WTC11 (cell line): Measurements from ENCODE around the gene SORT1. TPM values are rescaled to one million over a fixed set of nuclear protein-coding genes. Genes with fewer than 3 reads are reported as not detected.

Experiments used
- ATAC-seq: fragments of 200-7000 bp; cut with Tn5 transposase; 2 replicates; pipeline ENCODE4 v1.10.0; 2021; ENCODE audit warnings: mild to moderate bottlenecking, moderate library complexity
- CTCF ChIA-PET: fragments of 300-600 bp; sonication (Branson Sonifier 250); formaldehyde crosslinking; loops from one replicate; lab custom pipeline; 2021; ENCODE audit warnings: antibody characterized with exemption; lab: Charles Lee
- POLR2A ChIA-PET: fragments of 350-600 bp; sonication (Branson Sonifier 250); formaldehyde crosslinking; loops from one replicate; lab custom pipeline; 2021; ENCODE audit warnings: antibody characterized with exemption; lab: Charles Lee
- DNase-seq: peaks from one replicate; pipeline ENCODE4 v3.0.0; 2021; ENCODE audit warnings: low spot score
- H3K27ac Mint-ChIP-seq: 2 replicates; pipeline ENCODE4 v1.8.0; 2021; ENCODE audit warnings: mixed read lengths
- H3K27me3 Mint-ChIP-seq: 2 replicates; pipeline ENCODE4 v1.8.0; 2021; ENCODE audit warnings: low read depth, mild to moderate bottlenecking, moderate library complexity, mixed read lengths
- H3K36me3 Mint-ChIP-seq: 2 replicates; pipeline ENCODE4 v1.8.0; 2021; ENCODE audit warnings: mixed read lengths
- H3K4me1 Mint-ChIP-seq: 2 replicates; pipeline ENCODE4 v1.8.0; 2022; ENCODE audit warnings: mixed read lengths
- H3K4me3 Mint-ChIP-seq: 2 replicates; pipeline ENCODE4 v1.8.0; 2021; ENCODE audit warnings: mild to moderate bottlenecking, moderate library complexity, mixed read lengths
- H3K9me3 Mint-ChIP-seq: 2 replicates; pipeline ENCODE4 v1.8.0; 2021; ENCODE audit warnings: mixed read lengths
- ELF4 ChIP-seq: sonication (generic); formaldehyde crosslinking; IDR thresholded peaks from 2 replicates; pipeline ENCODE4 v1.8.1; 2022; ENCODE audit warnings: low read depth, mild to moderate bottlenecking, moderate library complexity, missing genetic modification reagents
- EMX1 ChIP-seq: fragments of 250-450 bp; sonication (Bioruptor Pico); IDR thresholded peaks from 2 replicates; pipeline ENCODE4 v1.8.0; 2021; ENCODE audit warnings: mild to moderate bottlenecking
- FOXJ3 ChIP-seq: sonication (generic); formaldehyde crosslinking; IDR thresholded peaks from 2 replicates; pipeline ENCODE4 v1.9.0; 2021; ENCODE audit warnings: missing genetic modification reagents, mild to moderate bottlenecking, borderline replicate concordance
- HMGA2 ChIP-seq: fragments of 250-450 bp; sonication (Bioruptor Pico); IDR thresholded peaks from 2 replicates; pipeline ENCODE4 v1.4.0; 2021; ENCODE audit warnings: mild to moderate bottlenecking, moderate library complexity
- MXD4 ChIP-seq: fragments of 250-450 bp; sonication (Bioruptor Pico); IDR thresholded peaks from 2 replicates; pipeline ENCODE4 v1.8.0; 2021; ENCODE audit warnings: mild to moderate bottlenecking, moderate library complexity, borderline replicate concordance
- NR2C2 ChIP-seq: sonication (generic); formaldehyde crosslinking; IDR thresholded peaks from 2 replicates; pipeline ENCODE4 v1.8.0; 2022; ENCODE audit warnings: mild to moderate bottlenecking, missing genetic modification reagents
- TEAD1 ChIP-seq: sonication (generic); formaldehyde crosslinking; IDR thresholded peaks from 2 replicates; pipeline ENCODE4 v1.8.0; 2022; ENCODE audit warnings: mild to moderate bottlenecking, missing genetic modification reagents
- TEAD4 ChIP-seq: sonication (generic); formaldehyde crosslinking; IDR thresholded peaks from 2 replicates; pipeline ENCODE4 v1.8.0; 2022; ENCODE audit warnings: mild to moderate bottlenecking, missing genetic modification reagents
- ZNF232 ChIP-seq: sonication (generic); formaldehyde crosslinking; IDR thresholded peaks from 2 replicates; pipeline ENCODE4 v1.8.0; 2022; ENCODE audit warnings: mild to moderate bottlenecking, missing genetic modification reagents
- ZNF396 ChIP-seq: fragments of 250-450 bp; sonication (Bioruptor Pico); IDR thresholded peaks from 2 replicates; pipeline ENCODE4 v1.8.0; 2021; ENCODE audit warnings: mild to moderate bottlenecking, moderate library complexity, borderline replicate concordance
- ZNF416 ChIP-seq: fragments of 250-450 bp; sonication (Bioruptor Pico); IDR thresholded peaks from 2 replicates; pipeline ENCODE4 v1.9.0; 2021; ENCODE audit warnings: mild to moderate bottlenecking, inconsistent platforms
- ZNF423 ChIP-seq: fragments of 250-450 bp; sonication (Bioruptor Pico); IDR thresholded peaks from 2 replicates; pipeline ENCODE4 v2.1.2; 2022; ENCODE audit warnings: mild to moderate bottlenecking, moderate library complexity
- total RNA-seq: library from RNA; stranded (reverse); gene quantifications from 3 replicates; pipeline ENCODE4 v1.2.3, GENCODE V29; 2021
- TF ChIP-seq, protein P1 (sequence below): sonication (generic); formaldehyde crosslinking; IDR thresholded peaks from 2 replicates; pipeline ENCODE4 v1.8.0; 2023; ENCODE audit warnings: missing genetic modification reagents, mild to moderate bottlenecking, borderline replicate concordance
- TF ChIP-seq, protein P2 (sequence below): sonication (generic); formaldehyde crosslinking; IDR thresholded peaks from 2 replicates; pipeline ENCODE4 v1.8.1; 2022; ENCODE audit warnings: mild to moderate bottlenecking, moderate library complexity, missing genetic modification reagents
- TF ChIP-seq, protein P3 (sequence below): sonication (generic); formaldehyde crosslinking; IDR thresholded peaks from 2 replicates; pipeline ENCODE4 v1.8.1; 2023; ENCODE audit warnings: mild to moderate bottlenecking, missing genetic modification reagents, borderline replicate concordance
- TF ChIP-seq, protein P4 (sequence below): sonication (generic); formaldehyde crosslinking; IDR thresholded peaks from 2 replicates; pipeline ENCODE4 v1.8.1; 2022; ENCODE audit warnings: missing genetic modification reagents, borderline replicate concordance
- TF ChIP-seq, protein P5 (sequence below): sonication (generic); formaldehyde crosslinking; IDR thresholded peaks from 2 replicates; pipeline ENCODE4 v1.8.1; 2023; ENCODE audit warnings: mild to moderate bottlenecking, missing genetic modification reagents, moderate library complexity
- TF ChIP-seq, protein P6 (sequence below): sonication (generic); formaldehyde crosslinking; IDR thresholded peaks from 2 replicates; pipeline ENCODE4 v1.8.1; 2023; ENCODE audit warnings: mild to moderate bottlenecking, moderate library complexity, missing genetic modification reagents

Gene SORT1
- total RNA-seq, 1 experiment from 2014 or later = 55.9 TPM

DNA sequence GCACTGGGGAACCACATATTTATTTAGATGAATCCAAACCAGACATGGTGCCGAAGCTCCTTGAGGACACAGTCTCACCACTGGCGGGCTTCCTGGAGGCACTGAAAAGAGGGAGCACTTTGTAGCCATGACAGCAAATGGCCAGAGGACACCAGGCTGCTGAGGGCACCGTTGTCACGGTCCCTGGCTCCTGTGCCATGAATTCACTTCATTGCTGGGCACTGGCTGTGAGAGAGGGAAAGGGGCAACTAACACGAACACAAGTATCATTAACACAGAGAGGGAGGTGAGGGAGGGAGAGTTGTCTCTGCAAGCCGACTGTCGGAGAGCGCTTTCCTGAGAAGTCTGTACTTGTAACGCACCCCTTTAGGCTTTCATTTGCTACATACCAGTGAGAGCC lies 105.4 kb downstream of the SORT1 start:
- no peak overlapping the region for H3K4me3 Mint-ChIP-seq
- POLR2A ChIA-PET = no interaction called here
- ATAC-seq = no peak
- H3K27me3 Mint-ChIP-seq = no peaks in the 10 kb centered on the region
- peaks cover 13% of the 10 kb centered on the region for H3K4me1 Mint-ChIP-seq
- CTCF ChIA-PET = interaction anchor here (1.1 to 2.0 kb wide), 4 partner anchors 9 to 91 kb away, joined by 3 to 7 read pairs (median 5); partner anchors contain the start of gene PSRC1
- TF ChIP-seq TEAD4 (no peak), MXD4 (CRISPR knock-in tag) (no peak), HMGA2 (CRISPR knock-in tag) (no peak), EMX1 (no peak), TEAD1 (CRISPR knock-in tag) (no peak), NR2C2 (CRISPR knock-in tag) (no peak), FOXJ3 (CRISPR knock-in tag) (no peak), ZNF416 (CRISPR knock-in tag) (no peak), ELF4 (CRISPR knock-in tag) (no peak), ZNF423 (CRISPR knock-in tag) (no peak), ZNF232 (CRISPR knock-in tag) (no peak), ZNF396 (no peak)
- TF ChIP-seq, protein P1, sequence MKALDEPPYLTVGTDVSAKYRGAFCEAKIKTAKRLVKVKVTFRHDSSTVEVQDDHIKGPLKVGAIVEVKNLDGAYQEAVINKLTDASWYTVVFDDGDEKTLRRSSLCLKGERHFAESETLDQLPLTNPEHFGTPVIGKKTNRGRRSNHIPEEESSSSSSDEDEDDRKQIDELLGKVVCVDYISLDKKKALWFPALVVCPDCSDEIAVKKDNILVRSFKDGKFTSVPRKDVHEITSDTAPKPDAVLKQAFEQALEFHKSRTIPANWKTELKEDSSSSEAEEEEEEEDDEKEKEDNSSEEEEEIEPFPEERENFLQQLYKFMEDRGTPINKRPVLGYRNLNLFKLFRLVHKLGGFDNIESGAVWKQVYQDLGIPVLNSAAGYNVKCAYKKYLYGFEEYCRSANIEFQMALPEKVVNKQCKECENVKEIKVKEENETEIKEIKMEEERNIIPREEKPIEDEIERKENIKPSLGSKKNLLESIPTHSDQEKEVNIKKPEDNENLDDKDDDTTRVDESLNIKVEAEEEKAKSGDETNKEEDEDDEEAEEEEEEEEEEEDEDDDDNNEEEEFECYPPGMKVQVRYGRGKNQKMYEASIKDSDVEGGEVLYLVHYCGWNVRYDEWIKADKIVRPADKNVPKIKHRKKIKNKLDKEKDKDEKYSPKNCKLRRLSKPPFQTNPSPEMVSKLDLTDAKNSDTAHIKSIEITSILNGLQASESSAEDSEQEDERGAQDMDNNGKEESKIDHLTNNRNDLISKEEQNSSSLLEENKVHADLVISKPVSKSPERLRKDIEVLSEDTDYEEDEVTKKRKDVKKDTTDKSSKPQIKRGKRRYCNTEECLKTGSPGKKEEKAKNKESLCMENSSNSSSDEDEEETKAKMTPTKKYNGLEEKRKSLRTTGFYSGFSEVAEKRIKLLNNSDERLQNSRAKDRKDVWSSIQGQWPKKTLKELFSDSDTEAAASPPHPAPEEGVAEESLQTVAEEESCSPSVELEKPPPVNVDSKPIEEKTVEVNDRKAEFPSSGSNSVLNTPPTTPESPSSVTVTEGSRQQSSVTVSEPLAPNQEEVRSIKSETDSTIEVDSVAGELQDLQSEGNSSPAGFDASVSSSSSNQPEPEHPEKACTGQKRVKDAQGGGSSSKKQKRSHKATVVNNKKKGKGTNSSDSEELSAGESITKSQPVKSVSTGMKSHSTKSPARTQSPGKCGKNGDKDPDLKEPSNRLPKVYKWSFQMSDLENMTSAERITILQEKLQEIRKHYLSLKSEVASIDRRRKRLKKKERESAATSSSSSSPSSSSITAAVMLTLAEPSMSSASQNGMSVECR (CRISPR knock-in tag) = no peak
- TF ChIP-seq, protein P2, sequence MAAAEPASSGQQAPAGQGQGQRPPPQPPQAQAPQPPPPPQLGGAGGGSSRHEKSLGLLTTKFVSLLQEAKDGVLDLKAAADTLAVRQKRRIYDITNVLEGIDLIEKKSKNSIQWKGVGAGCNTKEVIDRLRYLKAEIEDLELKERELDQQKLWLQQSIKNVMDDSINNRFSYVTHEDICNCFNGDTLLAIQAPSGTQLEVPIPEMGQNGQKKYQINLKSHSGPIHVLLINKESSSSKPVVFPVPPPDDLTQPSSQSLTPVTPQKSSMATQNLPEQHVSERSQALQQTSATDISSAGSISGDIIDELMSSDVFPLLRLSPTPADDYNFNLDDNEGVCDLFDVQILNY (CRISPR knock-in tag) = no peak
- TF ChIP-seq, protein P3, sequence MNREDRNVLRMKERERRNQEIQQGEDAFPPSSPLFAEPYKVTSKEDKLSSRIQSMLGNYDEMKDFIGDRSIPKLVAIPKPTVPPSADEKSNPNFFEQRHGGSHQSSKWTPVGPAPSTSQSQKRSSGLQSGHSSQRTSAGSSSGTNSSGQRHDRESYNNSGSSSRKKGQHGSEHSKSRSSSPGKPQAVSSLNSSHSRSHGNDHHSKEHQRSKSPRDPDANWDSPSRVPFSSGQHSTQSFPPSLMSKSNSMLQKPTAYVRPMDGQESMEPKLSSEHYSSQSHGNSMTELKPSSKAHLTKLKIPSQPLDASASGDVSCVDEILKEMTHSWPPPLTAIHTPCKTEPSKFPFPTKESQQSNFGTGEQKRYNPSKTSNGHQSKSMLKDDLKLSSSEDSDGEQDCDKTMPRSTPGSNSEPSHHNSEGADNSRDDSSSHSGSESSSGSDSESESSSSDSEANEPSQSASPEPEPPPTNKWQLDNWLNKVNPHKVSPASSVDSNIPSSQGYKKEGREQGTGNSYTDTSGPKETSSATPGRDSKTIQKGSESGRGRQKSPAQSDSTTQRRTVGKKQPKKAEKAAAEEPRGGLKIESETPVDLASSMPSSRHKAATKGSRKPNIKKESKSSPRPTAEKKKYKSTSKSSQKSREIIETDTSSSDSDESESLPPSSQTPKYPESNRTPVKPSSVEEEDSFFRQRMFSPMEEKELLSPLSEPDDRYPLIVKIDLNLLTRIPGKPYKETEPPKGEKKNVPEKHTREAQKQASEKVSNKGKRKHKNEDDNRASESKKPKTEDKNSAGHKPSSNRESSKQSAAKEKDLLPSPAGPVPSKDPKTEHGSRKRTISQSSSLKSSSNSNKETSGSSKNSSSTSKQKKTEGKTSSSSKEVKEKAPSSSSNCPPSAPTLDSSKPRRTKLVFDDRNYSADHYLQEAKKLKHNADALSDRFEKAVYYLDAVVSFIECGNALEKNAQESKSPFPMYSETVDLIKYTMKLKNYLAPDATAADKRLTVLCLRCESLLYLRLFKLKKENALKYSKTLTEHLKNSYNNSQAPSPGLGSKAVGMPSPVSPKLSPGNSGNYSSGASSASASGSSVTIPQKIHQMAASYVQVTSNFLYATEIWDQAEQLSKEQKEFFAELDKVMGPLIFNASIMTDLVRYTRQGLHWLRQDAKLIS (CRISPR knock-in tag) = no peak
- TF ChIP-seq, protein P4, sequence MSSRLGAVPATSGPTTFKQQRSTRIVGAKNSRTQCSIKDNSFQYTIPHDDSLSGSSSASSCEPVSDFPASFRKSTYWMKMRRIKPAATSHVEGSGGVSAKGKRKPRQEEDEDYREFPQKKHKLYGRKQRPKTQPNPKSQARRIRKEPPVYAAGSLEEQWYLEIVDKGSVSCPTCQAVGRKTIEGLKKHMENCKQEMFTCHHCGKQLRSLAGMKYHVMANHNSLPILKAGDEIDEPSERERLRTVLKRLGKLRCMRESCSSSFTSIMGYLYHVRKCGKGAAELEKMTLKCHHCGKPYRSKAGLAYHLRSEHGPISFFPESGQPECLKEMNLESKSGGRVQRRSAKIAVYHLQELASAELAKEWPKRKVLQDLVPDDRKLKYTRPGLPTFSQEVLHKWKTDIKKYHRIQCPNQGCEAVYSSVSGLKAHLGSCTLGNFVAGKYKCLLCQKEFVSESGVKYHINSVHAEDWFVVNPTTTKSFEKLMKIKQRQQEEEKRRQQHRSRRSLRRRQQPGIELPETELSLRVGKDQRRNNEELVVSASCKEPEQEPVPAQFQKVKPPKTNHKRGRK (CRISPR knock-in tag) = no peak
- TF ChIP-seq, protein P5, sequence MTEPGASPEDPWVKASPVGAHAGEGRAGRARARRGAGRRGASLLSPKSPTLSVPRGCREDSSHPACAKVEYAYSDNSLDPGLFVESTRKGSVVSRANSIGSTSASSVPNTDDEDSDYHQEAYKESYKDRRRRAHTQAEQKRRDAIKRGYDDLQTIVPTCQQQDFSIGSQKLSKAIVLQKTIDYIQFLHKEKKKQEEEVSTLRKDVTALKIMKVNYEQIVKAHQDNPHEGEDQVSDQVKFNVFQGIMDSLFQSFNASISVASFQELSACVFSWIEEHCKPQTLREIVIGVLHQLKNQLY = no peak
- TF ChIP-seq, protein P6, sequence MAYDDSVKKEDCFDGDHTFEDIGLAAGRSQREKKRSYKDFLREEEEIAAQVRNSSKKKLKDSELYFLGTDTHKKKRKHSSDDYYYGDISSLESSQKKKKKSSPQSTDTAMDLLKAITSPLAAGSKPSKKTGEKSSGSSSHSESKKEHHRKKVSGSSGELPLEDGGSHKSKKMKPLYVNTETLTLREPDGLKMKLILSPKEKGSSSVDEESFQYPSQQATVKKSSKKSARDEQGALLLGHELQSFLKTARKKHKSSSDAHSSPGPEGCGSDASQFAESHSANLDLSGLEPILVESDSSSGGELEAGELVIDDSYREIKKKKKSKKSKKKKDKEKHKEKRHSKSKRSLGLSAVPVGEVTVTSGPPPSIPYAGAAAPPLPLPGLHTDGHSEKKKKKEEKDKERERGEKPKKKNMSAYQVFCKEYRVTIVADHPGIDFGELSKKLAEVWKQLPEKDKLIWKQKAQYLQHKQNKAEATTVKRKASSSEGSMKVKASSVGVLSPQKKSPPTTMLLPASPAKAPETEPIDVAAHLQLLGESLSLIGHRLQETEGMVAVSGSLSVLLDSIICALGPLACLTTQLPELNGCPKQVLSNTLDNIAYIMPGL (CRISPR knock-in tag) = no peak
- H3K36me3 Mint-ChIP-seq = no peaks in the 10 kb centered on the region
- no peak overlapping the region for H3K27ac Mint-ChIP-seq
- H3K9me3 Mint-ChIP-seq = peaks cover 4% of the 10 kb centered on the region; the same call in 1 of the 2 replicates
- no peak for DNase-seq
